HCT116 (cell line): ENCODE results near the gene TMEM184B. TPM values are rescaled to one million over a fixed set of nuclear protein-coding genes. Genes with fewer than 3 reads are reported as not detected.

ENCODE experiments used
- ATAC-seq: fragments of 200-7000 bp; cut with Tn5 transposase; 2 replicates; pipeline ENCODE4 v1.9.1; 2020; ENCODE audit warnings: mild to moderate bottlenecking, moderate library complexity
- BruUV-seq: library from RNA; stranded (reverse); fragments of 400-500 nt; replicated peaks from 2 replicates; lab custom pipeline; 2021; lab: Mats Ljungman, UMichigan
- CTCF ChIA-PET: fragments of 300-600 bp; sonication (Branson Sonifier 250); formaldehyde crosslinking; loops from one replicate; lab custom pipeline; 2021; ENCODE audit warnings: antibody characterized with exemption; lab: Charles Lee
- POLR2A ChIA-PET: fragments of 300-600, 350-600 bp; sonication (Branson Sonifier 250); formaldehyde crosslinking; loops from one replicate; lab custom pipeline; 2021; ENCODE audit warnings: antibody characterized with exemption; lab: Charles Lee
- RAD21 ChIA-PET, 2 experiments: fragments of 300-600 bp; sonication (Branson Sonifier 250); formaldehyde crosslinking; loops; one replicate each; lab custom pipeline; 2023; ENCODE audit warnings: low total read pairs in 2 of 2; ENCODE audit not compliant: uncharacterized antibody in 2 of 2, unreplicated experiment in 2 of 2, low non-redundant PET in 1 of 2; lab: Charles Lee
- DNase-seq: peaks from one replicate; pipeline ENCODE4 v3.0.0-alpha.2; 2010; ENCODE audit warnings: low read depth, low spot score
- H2AFZ ChIP-seq: fragments of 200-600 bp; shearing (Covaris generic), sonication (generic); 2 replicates; pipeline ENCODE4 v1.6.1; 2017; ENCODE audit warnings: low read depth, mixed run types, mixed read lengths, antibody characterized with exemption, low read length; ENCODE audit not compliant: poor library complexity, severe bottlenecking
- H3K27ac ChIP-seq: 2 replicates; pipeline ENCODE4 v1.5.1; 2012; ENCODE audit warnings: low read depth, low read length
- H3K27me3 ChIP-seq: fragments of 200-600 bp; sonication (generic); 2 replicates; pipeline ENCODE4 v1.6.1; 2016; ENCODE audit warnings: mixed run types, low read length, mixed read lengths; ENCODE audit not compliant: insufficient read depth
- H3K36me3 ChIP-seq, 2 experiments: fragments of 200-500 bp in 1 of 2; fragments of 200-600 bp in 1 of 2; sonication (Bioruptor generic) in 1 of 2; sonication (generic) in 1 of 2; 2 replicates each; pipeline versions ENCODE4 v1.5.1 to v1.6.1; 2014 to 2016; ENCODE audit warnings: low read length in 2 of 2, inconsistent platforms in 1 of 2, mixed read lengths in 1 of 2, mixed run types in 1 of 2; ENCODE audit not compliant: insufficient read depth in 2 of 2, control insufficient read depth in 1 of 2
- H3K4me1 ChIP-seq, 2 experiments: fragments of 200-600 bp in 1 of 2; sonication (generic) in 1 of 2; 2 replicates each; pipeline versions ENCODE4 v1.5.1 to v1.6.1; 2012 to 2017; ENCODE audit warnings: low read length in 2 of 2, inconsistent platforms in 1 of 2, mild to moderate bottlenecking in 1 of 2, mixed read lengths in 1 of 2, mixed run types in 1 of 2, moderate library complexity in 1 of 2; ENCODE audit not compliant: insufficient read depth in 2 of 2, control insufficient read depth in 1 of 2
- H3K4me2 ChIP-seq: fragments of 200-600 bp; sonication (generic); 2 replicates; pipeline ENCODE4 v1.6.1; 2017; ENCODE audit warnings: mixed run types, low read length, mixed read lengths
- H3K4me3 ChIP-seq, 2 experiments: fragments of 200-600 bp in 1 of 2; sonication (generic) in 1 of 2; replicated peaks in 1 of 2; 2 replicates each; pipeline ENCODE4 v1.5.1; 2011 to 2016; ENCODE audit warnings: low read length in 2 of 2, control low read depth in 1 of 2, low read depth in 1 of 2, mild to moderate bottlenecking in 1 of 2, mixed read lengths in 1 of 2, mixed run types in 1 of 2
- H3K79me2 ChIP-seq: fragments of 200-600 bp; sonication (generic); 2 replicates; pipeline ENCODE4 v1.6.1; 2017; ENCODE audit warnings: mild to moderate bottlenecking, mixed run types, low read length, moderate library complexity, mixed read lengths; ENCODE audit not compliant: insufficient read depth
- H3K9ac ChIP-seq: fragments of 200-600 bp; sonication (generic); 2 replicates; pipeline ENCODE4 v1.6.1; 2016; ENCODE audit warnings: low read length, mixed read lengths
- H3K9me2 ChIP-seq: fragments of 200-600 bp; sonication (generic), shearing (Covaris generic); 2 replicates; pipeline ENCODE4 v1.6.1; 2017; ENCODE audit warnings: mixed run types, mild to moderate bottlenecking, moderate library complexity; ENCODE audit not compliant: insufficient read depth
- H3K9me3 ChIP-seq, 2 experiments: fragments of 200-500 bp in 1 of 2; fragments of 200-600 bp in 1 of 2; sonication (Bioruptor generic) in 1 of 2; sonication (generic) in 1 of 2; 2 replicates each; pipeline ENCODE4 v1.6.1; 2014 to 2017; ENCODE audit warnings: low read length in 2 of 2, mixed read lengths in 2 of 2, inconsistent platforms in 1 of 2, low read depth in 1 of 2, mild to moderate bottlenecking in 1 of 2, mixed run types in 1 of 2, moderate library complexity in 1 of 2; ENCODE audit not compliant: control insufficient read depth in 1 of 2, insufficient read depth in 1 of 2
- H4K20me1 ChIP-seq: fragments of 200-600 bp; sonication (generic), shearing (Covaris generic); 2 replicates; pipeline ENCODE4 v1.6.1; 2017; ENCODE audit warnings: mixed run types, mild to moderate bottlenecking, moderate library complexity; ENCODE audit not compliant: insufficient read depth
- CBX3 ChIP-seq: IDR thresholded peaks from 2 replicates; pipeline ENCODE4 v1.6.1; 2012; ENCODE audit warnings: low read depth
- EGR1 ChIP-seq: IDR thresholded peaks from 2 replicates; pipeline ENCODE4 v1.6.1; 2012; ENCODE audit warnings: low read depth
- POLR2AphosphoS5 ChIP-seq: IDR thresholded peaks from 2 replicates; pipeline ENCODE4 v1.6.1; 2011; ENCODE audit warnings: mild to moderate bottlenecking, low read depth, low read length, moderate library complexity
- RAD21 ChIP-seq: IDR thresholded peaks from 2 replicates; pipeline ENCODE4 v1.6.1; 2012; ENCODE audit warnings: low read depth, mild to moderate bottlenecking
- REST ChIP-seq: IDR thresholded peaks from 2 replicates; pipeline ENCODE4 v1.6.1; 2012; ENCODE audit warnings: low read depth
- SP1 ChIP-seq: IDR thresholded peaks from 2 replicates; pipeline ENCODE4 v1.6.1; 2012; ENCODE audit warnings: low read depth
- ZFX ChIP-seq: fragments of 450-650 bp; IDR thresholded peaks from 2 replicates; pipeline ENCODE4 v1.6.1; 2017
- intact Hi-C: fragments of 100-400 bp; cut with micrococcal nuclease; formaldehyde crosslinking; loops from 2 replicates; pipeline ENCODE4 v1.10.0; 2022
- total RNA-seq: library from RNA; stranded (reverse); gene quantifications from one replicate; pipeline ENCODE4 v1.2.1, GENCODE V29; 2021; ENCODE audit not compliant: unreplicated experiment

Gene TMEM184B
- total RNA-seq, 1 experiment from 2014 or later, result 66.0 TPM

GRCh38 chr22:38318792-38319773, 46.3 kb upstream of the TMEM184B start:
- Histone ChIP-seq H3K36me3 (no peaks in the 10 kb centered on the region; a peak in 2 of 4 replicates), H3K79me2 (peaks cover 30% of the 10 kb centered on the region)
- CTCF ChIA-PET, result no interaction called here
- TF ChIP-seq EGR1 (no peak), POLR2AphosphoS5 (no peak), ZFX (no peak), CBX3 (no peak), REST (no peak), SP1 (no peak), RAD21 (no peak)
- TF ChIP-seq, all 23 proteins: peak for 0
- peak overlapping the region; percentile 90 for H3K9ac ChIP-seq
- ATAC-seq (no peak), DNase-seq (no peak)
- no peaks in the 10 kb centered on the region for H3K9me3 ChIP-seq
- H4K20me1 ChIP-seq, result peaks cover 4% of the 10 kb centered on the region; the same call in 1 of the 2 replicates
- H3K27me3 ChIP-seq, result no peaks in the 10 kb centered on the region
- peak overlapping the region in 1 of 2 experiments; percentile 78; a peak in 2 of 4 replicates for H3K4me3 ChIP-seq
- H3K4me1 ChIP-seq, result peaks cover 16 to 38% of the 10 kb centered on the region in 2 experiments
- H3K9me2 ChIP-seq, result no peaks in the 10 kb centered on the region
- intact Hi-C loops, result loop anchor here (5.0 kb wide), 1 partner anchor 102 kb away; no protein-coding TSS in a partner anchor
- peak overlapping the region; percentile 94 for H3K27ac ChIP-seq
- peak overlapping the region; percentile 76 for H3K4me2 ChIP-seq
- no peak overlapping the region for H2AFZ ChIP-seq
- POLR2A ChIA-PET, result interaction anchor here (1.3 to 1.9 kb wide), 2 partner anchors 8 to 13 kb away, joined by 4 to 7 read pairs; no protein-coding TSS in a partner anchor
- RAD21 ChIA-PET, result no interaction called here
- TSS peak; percentile 98 for BruUV-seq
